ENCODE results near the gene PTPRD.

Gene PTPRD

DNA sequence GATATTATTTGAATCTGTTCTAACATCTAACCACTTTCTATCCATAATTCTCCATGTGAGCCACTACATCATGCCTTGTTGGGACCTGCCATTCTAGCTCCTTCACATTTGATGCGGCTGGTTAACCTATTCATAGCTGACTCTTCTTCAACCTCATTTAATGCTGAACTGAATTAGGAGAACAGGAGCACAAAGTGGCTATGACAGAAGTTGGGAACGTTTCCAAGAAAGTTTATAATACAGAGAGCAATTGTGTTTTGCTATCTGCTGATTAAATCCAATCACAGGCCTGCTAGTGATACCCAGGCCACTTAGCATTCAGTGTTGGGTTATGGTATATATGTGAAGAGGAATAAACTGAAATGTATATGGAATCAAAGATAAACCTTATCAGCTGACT lies 440.3 kb downstream of the PTPRD start:
- H3F3A ChIP-seq (ENCODE audit: control insufficient read depth, insufficient read depth) = no peaks in the 10 kb centered on the region
- H3K9me3 ChIP-seq (ENCODE audit: control insufficient read depth, insufficient read depth, low read length) = no peaks in the 10 kb centered on the region
- no peaks in the 10 kb centered on the region for H3K27me3 ChIP-seq (ENCODE audit: control insufficient read depth, low read length)
- no peaks in the 10 kb centered on the region for H3K4me1 ChIP-seq (ENCODE audit: control insufficient read depth, low read length)
- no peak overlapping the region for H3K27ac ChIP-seq (ENCODE audit: low read depth, low read length)
- H3K9me2 ChIP-seq (replicated peaks; ENCODE audit: control insufficient read depth, low read length) = no peaks in the 10 kb centered on the region
- H4K20me1 ChIP-seq (ENCODE audit: control insufficient read depth, insufficient read depth, low read depth, low read length) = no peaks in the 10 kb centered on the region
- no peak overlapping the region for H3K4me2 ChIP-seq (ENCODE audit: low read length)
- no peaks in the 10 kb centered on the region for H3K79me2 ChIP-seq (ENCODE audit: control insufficient read depth, low read length)
- H3K36me3 ChIP-seq (ENCODE audit: control insufficient read depth, low read length) = no peaks in the 10 kb centered on the region
- no peak for TF ChIP-seq EZH2phosphoT487 (IDR thresholded peaks at IDR 0.05; ENCODE audit: borderline replicate concordance, low read length)
- TF ChIP-seq, protein P1, sequence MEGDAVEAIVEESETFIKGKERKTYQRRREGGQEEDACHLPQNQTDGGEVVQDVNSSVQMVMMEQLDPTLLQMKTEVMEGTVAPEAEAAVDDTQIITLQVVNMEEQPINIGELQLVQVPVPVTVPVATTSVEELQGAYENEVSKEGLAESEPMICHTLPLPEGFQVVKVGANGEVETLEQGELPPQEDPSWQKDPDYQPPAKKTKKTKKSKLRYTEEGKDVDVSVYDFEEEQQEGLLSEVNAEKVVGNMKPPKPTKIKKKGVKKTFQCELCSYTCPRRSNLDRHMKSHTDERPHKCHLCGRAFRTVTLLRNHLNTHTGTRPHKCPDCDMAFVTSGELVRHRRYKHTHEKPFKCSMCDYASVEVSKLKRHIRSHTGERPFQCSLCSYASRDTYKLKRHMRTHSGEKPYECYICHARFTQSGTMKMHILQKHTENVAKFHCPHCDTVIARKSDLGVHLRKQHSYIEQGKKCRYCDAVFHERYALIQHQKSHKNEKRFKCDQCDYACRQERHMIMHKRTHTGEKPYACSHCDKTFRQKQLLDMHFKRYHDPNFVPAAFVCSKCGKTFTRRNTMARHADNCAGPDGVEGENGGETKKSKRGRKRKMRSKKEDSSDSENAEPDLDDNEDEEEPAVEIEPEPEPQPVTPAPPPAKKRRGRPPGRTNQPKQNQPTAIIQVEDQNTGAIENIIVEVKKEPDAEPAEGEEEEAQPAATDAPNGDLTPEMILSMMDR (IDR thresholded peaks at IDR 0.05; ENCODE audit: low read depth, low read length, poor library complexity, severe bottlenecking) = no peak
- H3K4me3 ChIP-seq (ENCODE audit: low read length) = no peak overlapping the region

DNA sequence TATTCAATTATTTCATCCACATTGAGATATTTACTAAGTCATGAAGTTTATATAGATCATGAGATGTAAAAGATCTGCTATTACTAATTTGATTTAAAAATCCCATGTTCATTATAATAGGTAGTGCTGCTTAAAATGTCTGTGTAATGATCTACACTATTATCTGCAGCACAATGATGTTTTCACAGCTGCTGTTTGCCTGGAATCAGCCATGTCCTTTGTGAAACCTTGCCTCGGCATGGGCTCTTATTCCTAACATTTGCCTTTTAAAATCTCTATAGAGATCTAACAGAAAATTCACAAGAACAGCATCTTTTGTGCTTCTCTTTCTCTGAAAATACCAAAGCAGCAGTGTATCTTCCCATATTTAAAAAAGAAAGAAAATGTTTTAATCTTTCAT lies 444.6 kb downstream of the PTPRD start:
- Histone ChIP-seq H3K4me3 (ENCODE audit: low read length) (no peak overlapping the region), H3K9me2 (replicated peaks; ENCODE audit: control insufficient read depth, low read length) (no peaks in the 10 kb centered on the region), H3K79me2 (ENCODE audit: control insufficient read depth, low read length) (no peaks in the 10 kb centered on the region), H3K36me3 (ENCODE audit: control insufficient read depth, low read length) (no peaks in the 10 kb centered on the region), H3K27ac (ENCODE audit: low read depth, low read length) (no peak overlapping the region), H3K9me3 (ENCODE audit: control insufficient read depth, insufficient read depth, low read length) (no peaks in the 10 kb centered on the region), H3K4me2 (ENCODE audit: low read length) (no peak overlapping the region), H4K20me1 (ENCODE audit: control insufficient read depth, insufficient read depth, low read depth, low read length) (no peaks in the 10 kb centered on the region), H3F3A (ENCODE audit: control insufficient read depth, insufficient read depth) (no peaks in the 10 kb centered on the region; the same call in 1 of the 2 replicates), H3K27me3 (ENCODE audit: control insufficient read depth, low read length) (no peaks in the 10 kb centered on the region), H3K4me1 (ENCODE audit: control insufficient read depth, low read length) (no peaks in the 10 kb centered on the region)
- TF ChIP-seq, protein P1 (IDR thresholded peaks at IDR 0.05; ENCODE audit: low read depth, low read length, poor library complexity, severe bottlenecking) = no peak
- no peak for TF ChIP-seq EZH2phosphoT487 (IDR thresholded peaks at IDR 0.05; ENCODE audit: borderline replicate concordance, low read length)

DNA sequence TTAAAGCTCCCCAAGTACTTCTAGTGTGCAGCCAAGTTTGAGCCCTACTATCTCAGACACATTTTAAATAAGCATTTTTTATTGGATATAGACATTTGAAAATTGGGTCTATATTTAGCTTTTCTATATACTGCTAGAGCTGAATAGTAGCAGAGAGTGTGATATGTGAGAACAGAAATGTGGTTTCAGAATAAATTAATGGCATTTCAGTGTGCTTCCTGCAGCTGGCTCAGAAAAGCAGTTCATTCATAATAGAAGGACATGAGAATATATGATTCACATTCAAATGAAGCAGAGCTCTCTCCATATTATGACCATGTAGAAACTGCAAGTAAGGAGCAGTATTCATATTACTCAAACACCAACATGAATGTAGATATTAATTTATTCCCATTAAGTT lies 464.0 kb downstream of the PTPRD start:
- Histone ChIP-seq H3K36me3 (ENCODE audit: control insufficient read depth, low read length) (no peaks in the 10 kb centered on the region), H3K9me2 (replicated peaks; ENCODE audit: control insufficient read depth, low read length) (no peaks in the 10 kb centered on the region), H3K4me2 (ENCODE audit: low read length) (no peak overlapping the region), H3K9me3 (ENCODE audit: control insufficient read depth, insufficient read depth, low read length) (no peaks in the 10 kb centered on the region), H3K79me2 (ENCODE audit: control insufficient read depth, low read length) (no peaks in the 10 kb centered on the region), H3K4me3 (ENCODE audit: low read length) (no peak overlapping the region), H3K27ac (ENCODE audit: low read depth, low read length) (no peak overlapping the region), H4K20me1 (ENCODE audit: control insufficient read depth, insufficient read depth, low read depth, low read length) (no peaks in the 10 kb centered on the region), H3F3A (ENCODE audit: control insufficient read depth, insufficient read depth) (no peaks in the 10 kb centered on the region), H3K27me3 (ENCODE audit: control insufficient read depth, low read length) (no peaks in the 10 kb centered on the region), H3K4me1 (ENCODE audit: control insufficient read depth, low read length) (no peaks in the 10 kb centered on the region)
- no peak for TF ChIP-seq EZH2phosphoT487 (IDR thresholded peaks at IDR 0.05; ENCODE audit: borderline replicate concordance, low read length)
- TF ChIP-seq, protein P1 (IDR thresholded peaks at IDR 0.05; ENCODE audit: low read depth, low read length, poor library complexity, severe bottlenecking) = no peak

Measured in DOHH2 (cell line).